ENCODE measurements around the gene PALM. TPM values are rescaled to one million over a fixed set of nuclear protein-coding genes. Genes with fewer than 3 reads are reported as not detected.
"Not testable (repeated sequence)": the region's sequence is repeated elsewhere in the genome, so short reads cannot be mapped to it uniquely, and the experiment has no call there.

PALM gene
- total and polyA plus RNA-seq, 5 experiments from 2014 or later = not detected

DNA sequence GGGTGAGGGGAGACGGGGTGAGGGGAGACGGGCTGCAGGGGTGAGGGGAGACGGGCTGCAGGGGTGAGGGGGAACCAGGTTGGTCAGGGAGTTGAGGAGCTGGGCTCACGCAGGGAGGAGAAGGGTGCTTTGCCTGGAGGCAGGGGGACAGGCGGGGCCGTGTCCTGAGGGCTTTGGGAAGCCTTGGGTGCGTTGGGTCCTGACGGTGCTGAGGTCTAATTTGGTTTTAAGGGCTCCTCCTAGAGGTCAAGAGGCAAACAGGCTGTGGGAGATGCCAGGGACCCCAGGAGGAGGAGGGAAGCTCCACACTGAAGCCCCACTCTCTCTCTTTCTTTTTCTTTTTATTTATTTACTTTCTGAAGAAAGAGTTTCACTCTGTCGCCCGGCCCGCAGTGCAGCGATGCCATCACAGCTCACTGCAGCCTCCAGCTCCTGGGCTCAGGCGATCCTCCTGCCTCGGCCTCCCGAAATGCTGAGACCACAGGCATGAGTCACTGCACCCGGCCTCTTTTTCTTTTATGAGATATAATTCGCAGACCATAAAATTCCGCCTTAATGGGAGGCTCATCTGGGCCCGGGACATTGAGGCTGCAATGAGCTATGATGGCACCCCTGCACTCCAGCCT is 32.9 kb downstream of the PALM start:
- peak overlapping the region in 1 of 10 donors; percentile 84 for H3K27ac Mint-ChIP-seq
- H3K36me3 Mint-ChIP-seq = peaks cover 0 to 2% (median 0%) of the 10 kb centered on the region in 3 donors
- peaks cover 0 to 14% (median 3%) of the 10 kb centered on the region in 5 donors for H3K27me3 Mint-ChIP-seq
- POLR2A ChIA-PET = interaction anchor here (0.6 kb wide), 1 partner anchor 20 kb away, joined by 4 read pairs; no protein-coding TSS in a partner anchor
- H3K4me3 Mint-ChIP-seq = no peak overlapping the region
- ATAC-seq = peak; percentile 23 to 41
- peak in 3 of 10 donors; percentile 5 to 20 (median 15) for DNase-seq
- peaks cover 0 to 15% (median 0%) of the 10 kb centered on the region in 9 donors for H3K9me3 Mint-ChIP-seq
- peaks cover 0 to 8% (median 4%) of the 10 kb centered on the region in 4 donors for H3K4me1 Mint-ChIP-seq

- Mint-ChIP-seq H3K4me3 (no peak overlapping the region), H3K27me3 (peaks cover 0 to 10% (median 0%) of the 10 kb centered on the region in 5 donors)
- POLR2A ChIA-PET = no interaction called here
Observed at GRCh38 chr19:742540-743075, 33.9 kb downstream of the PALM start.

DNA sequence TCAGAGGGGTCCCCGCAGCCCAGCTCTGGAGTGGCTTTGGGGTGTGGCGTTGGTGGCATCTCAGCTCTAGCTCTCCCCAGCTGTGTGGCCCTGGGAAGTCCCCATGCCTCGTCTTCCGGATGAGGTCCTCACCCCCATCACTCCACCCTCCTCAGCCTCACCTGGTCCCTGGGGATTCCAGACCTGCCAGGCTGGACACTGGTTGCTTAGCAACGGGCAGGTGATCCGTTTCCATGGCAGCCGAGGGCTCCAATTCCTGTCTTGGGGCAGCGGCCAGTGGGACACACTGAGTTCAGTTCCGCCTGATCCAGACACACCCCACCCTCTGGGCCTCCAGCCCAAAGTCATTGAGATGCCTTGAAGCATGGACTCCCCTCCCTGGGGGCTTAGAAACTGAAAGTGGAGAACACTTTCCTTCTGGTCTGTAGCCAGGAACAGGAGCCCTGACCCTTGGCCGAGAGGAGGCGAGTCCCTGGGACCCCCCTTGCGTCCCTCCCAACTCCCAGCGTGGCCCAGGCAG is 34.5 kb downstream of the PALM start:
- DNase-seq = no peak
- peaks cover 0 to 17% (median 0%) of the 10 kb centered on the region in 9 donors for H3K9me3 Mint-ChIP-seq
- peak overlapping the region in 1 of 10 donors; percentile 59 for H3K27ac Mint-ChIP-seq
- ATAC-seq = no peak
- H3K4me3 Mint-ChIP-seq = no peak overlapping the region
- peaks cover 0 to 2% (median 0%) of the 10 kb centered on the region in 3 donors for H3K36me3 Mint-ChIP-seq
- POLR2A ChIA-PET = no interaction called here
- H3K4me1 Mint-ChIP-seq = peaks cover 0 to 1% (median 0%) of the 10 kb centered on the region in 4 donors
- H3K27me3 Mint-ChIP-seq = peaks cover 0 to 5% (median 0%) of the 10 kb centered on the region in 5 donors

More at GRCh38 chr19:742540-743075, 33.9 kb downstream of the PALM start:
- Mint-ChIP-seq H3K36me3 (peaks cover 0 to 2% (median 0%) of the 10 kb centered on the region in 3 donors), H3K27ac (no peak overlapping the region), H3K4me1 (peaks cover 0 to 2% (median 1%) of the 10 kb centered on the region in 4 donors), H3K9me3 (peaks cover 0 to 15% (median 0%) of the 10 kb centered on the region in 9 donors)
- no peak for ATAC-seq
- DNase-seq = no peak

DNA sequence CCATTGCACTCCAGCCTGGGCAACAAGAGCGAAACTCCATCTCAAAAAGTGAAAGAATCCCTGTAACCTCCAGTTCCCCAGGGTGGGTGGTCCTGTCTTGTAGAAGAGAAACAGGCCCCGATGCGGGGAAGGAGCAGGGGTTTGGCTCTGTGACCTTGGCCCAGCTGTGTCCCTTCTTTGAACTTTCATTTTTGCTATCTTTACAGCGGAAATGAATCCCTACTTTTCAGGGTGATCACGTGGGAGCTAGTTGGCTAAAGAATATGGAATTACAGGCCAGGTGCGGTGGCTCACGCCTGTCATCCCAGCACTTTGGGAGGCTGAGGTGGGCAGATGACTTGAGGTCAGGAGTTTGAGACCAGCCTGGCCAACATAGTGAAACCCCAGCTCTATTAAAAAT is 36.4 kb downstream of the PALM start:
- not testable (repeated sequence) for H3K27me3 Mint-ChIP-seq, H3K4me3 Mint-ChIP-seq, H3K27ac Mint-ChIP-seq, H3K4me1 Mint-ChIP-seq, ATAC-seq, H3K36me3 Mint-ChIP-seq, DNase-seq
- H3K9me3 Mint-ChIP-seq = peaks cover 0 to 18% (median 0%) of the 10 kb centered on the region in 9 donors
- POLR2A ChIA-PET = interaction anchor here (0.7 kb wide), 1 partner anchor 957 kb away, joined by 3 read pairs; no protein-coding TSS in a partner anchor

- POLR2A ChIA-PET = no interaction called here
- ATAC-seq = no peak
- no peak for DNase-seq
- H3K27me3 Mint-ChIP-seq = no peaks in the 10 kb centered on the region
- peaks cover 0 to 18% (median 0%) of the 10 kb centered on the region in 9 donors for H3K9me3 Mint-ChIP-seq
- H3K36me3 Mint-ChIP-seq = peaks cover 0 to 2% (median 0%) of the 10 kb centered on the region in 3 donors
- H3K4me3 Mint-ChIP-seq = no peak overlapping the region
- no peaks in the 10 kb centered on the region for H3K4me1 Mint-ChIP-seq
- H3K27ac Mint-ChIP-seq = no peak overlapping the region
Observed at GRCh38 chr19:746208-746819, 37.6 kb downstream of the PALM start.

GRCh38 chr19:746956-747355 is 38.2 kb downstream of the PALM start:
- DNase-seq (no peak), ATAC-seq (no peak)
- peaks cover 0 to 2% (median 0%) of the 10 kb centered on the region in 3 donors for H3K36me3 Mint-ChIP-seq
- H3K4me3 Mint-ChIP-seq = no peak overlapping the region
- H3K4me1 Mint-ChIP-seq = no peaks in the 10 kb centered on the region
- peaks cover 0 to 17% (median 0%) of the 10 kb centered on the region in 9 donors for H3K9me3 Mint-ChIP-seq
- POLR2A ChIA-PET = no interaction called here
- H3K27ac Mint-ChIP-seq = no peak overlapping the region
- no peaks in the 10 kb centered on the region for H3K27me3 Mint-ChIP-seq

DNA sequence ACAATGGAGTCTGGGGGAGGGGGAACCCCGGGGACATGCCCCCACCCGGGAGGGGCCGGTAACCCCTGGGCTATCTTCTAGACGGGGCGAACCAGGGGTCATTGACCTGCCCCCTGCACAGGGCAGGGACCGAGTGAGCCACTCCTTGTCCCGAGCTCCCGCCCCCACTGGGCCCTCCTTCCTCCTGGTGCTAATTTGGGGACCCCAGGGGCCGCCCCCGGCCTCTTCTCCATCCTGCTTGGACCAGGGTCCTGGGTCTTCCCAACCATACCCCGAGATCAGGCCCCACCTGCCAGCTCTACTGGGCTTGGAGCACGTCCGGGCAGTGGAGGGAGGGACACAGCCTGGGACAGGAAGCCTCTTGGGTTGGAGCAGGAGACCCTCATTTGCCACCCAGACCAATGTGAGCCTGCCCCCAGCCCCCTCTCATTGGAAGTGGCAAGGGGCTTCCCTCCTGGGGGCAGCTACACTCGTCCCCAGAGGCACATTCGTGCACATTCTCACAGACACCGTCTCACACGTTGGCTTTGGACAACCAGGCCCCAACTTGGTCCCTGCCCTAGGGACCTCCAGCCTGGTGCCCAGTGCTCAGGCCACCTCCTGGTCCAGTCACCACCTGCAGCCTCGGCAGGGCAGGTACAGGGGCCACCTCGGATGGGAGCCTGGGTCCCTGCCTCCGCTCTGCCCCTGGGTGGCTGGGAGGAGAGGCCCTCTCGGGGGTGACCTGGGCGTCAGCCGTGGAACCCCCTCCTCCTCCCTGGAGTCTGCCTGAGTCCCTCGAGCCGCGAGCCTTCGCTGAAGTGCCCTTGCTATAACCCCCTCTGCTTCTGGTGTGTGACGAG is 38.9 kb downstream of the PALM start:
- DNase-seq (no peak), ATAC-seq (no peak)
- H3K9me3 Mint-ChIP-seq = peaks cover 0 to 17% (median 0%) of the 10 kb centered on the region in 9 donors
- H3K4me1 Mint-ChIP-seq = no peaks in the 10 kb centered on the region
- H3K36me3 Mint-ChIP-seq = peaks cover 0 to 2% (median 0%) of the 10 kb centered on the region in 3 donors
- H3K4me3 Mint-ChIP-seq = no peak overlapping the region
- H3K27ac Mint-ChIP-seq = no peak overlapping the region
- POLR2A ChIA-PET = interaction anchor here (0.5 kb wide), 1 partner anchor 1237 kb away, joined by 3 read pairs; no protein-coding TSS in a partner anchor
- H3K27me3 Mint-ChIP-seq = no peaks in the 10 kb centered on the region

DNA sequence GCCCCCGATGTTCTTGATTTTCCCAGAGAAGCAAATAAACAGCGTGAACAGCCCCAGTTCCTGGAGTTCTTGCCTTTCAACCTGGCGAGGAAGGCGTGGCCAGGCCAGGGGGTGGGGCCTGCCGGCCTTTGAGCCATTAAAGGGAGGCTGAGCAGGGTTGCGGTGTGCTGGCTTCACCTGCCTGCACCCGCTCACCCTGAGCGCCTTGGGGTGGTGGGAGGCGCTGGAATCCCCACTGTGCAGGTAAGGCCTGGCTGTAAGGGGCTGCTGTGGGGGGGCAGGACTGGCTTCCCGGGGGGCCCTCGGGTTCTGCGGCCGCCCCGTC is 39.5 kb downstream of the PALM start:
- Mint-ChIP-seq H3K27ac (no peak overlapping the region), H3K4me1 (no peaks in the 10 kb centered on the region), H3K9me3 (peaks cover 0 to 17% (median 0%) of the 10 kb centered on the region in 9 donors), H3K36me3 (peaks cover 0 to 2% (median 0%) of the 10 kb centered on the region in 3 donors), H3K27me3 (peaks cover 0 to 4% (median 0%) of the 10 kb centered on the region in 5 donors), H3K4me3 (no peak overlapping the region)
- DNase-seq (no peak), ATAC-seq (no peak)
- POLR2A ChIA-PET = no interaction called here

DNA sequence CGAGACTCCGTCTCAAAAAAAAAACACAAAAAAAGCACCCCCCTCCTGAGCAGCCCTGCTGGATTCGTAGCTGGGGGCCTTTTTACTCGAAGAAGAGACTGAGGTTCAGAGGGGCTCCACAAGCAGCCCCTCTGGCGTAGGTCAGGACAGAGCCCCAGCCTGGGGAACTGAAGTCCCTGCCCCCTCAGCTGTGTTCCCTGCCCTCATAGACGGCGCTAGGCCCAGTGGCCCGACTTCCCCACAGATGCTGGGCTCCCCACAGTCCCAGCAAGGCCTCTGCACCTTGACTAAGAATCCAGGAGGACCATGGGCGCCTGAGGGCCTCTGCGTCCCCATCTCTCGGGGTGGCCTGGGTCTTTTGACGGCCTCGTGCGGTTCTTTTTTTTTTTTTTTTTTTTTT is 41.1 kb downstream of the PALM start:
- Mint-ChIP-seq H3K27me3 (peaks cover 0 to 4% (median 0%) of the 10 kb centered on the region in 5 donors), H3K4me3 (no peak overlapping the region), H3K9me3 (peaks cover 0 to 6% (median 0%) of the 10 kb centered on the region in 9 donors), H3K27ac (no peak overlapping the region), H3K4me1 (no peaks in the 10 kb centered on the region), H3K36me3 (no peaks in the 10 kb centered on the region)
- ATAC-seq (no peak), DNase-seq (no peak)
- POLR2A ChIA-PET = no interaction called here

DNA sequence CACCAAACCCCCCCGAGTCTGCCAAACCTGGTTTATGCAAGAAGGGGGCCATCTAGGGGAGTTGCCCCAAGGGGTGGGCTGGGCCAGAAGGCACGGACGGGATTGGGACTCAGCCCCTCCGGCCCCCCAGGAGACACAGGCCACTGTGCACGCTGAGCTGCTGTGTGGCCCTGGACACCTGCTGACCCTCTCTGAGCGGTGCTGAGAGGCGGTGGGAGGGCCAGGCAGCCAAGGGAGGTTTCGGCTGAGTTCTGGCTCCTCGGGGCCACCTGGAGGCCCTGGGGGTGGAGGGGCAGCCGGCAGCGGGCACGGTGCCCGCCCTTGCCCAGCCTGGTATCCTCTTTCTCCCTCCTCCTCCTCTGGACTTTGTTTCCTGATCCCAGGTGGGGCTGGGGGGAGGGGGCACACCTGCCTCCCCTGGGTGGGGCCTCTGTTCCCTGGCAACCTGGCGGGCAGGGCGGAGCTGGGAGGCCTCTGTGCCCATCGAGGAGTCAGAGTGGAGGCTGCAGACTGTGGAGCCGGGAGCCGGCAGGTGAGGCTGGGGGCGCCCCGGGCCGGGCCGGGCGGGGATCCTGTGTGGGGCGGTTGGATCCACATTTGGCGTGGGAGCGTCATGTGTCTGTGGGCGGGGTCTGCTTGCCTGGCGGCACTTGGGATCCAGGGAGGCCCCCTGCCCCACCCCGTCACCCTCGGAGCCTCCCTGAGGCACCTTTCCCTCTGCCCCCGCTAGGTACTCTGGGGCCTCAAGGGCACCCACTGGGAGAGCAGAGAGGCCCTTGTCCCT is 42.1 kb downstream of the PALM start, which contains the start of gene MISP:
Gene MISP (plus strand): TSS at position 473 of the 784 bp plus-strand sequence. CDS start 5,835 bp downstream, outside the sequence.
- no peaks in the 10 kb centered on the region for H3K36me3 Mint-ChIP-seq
- peaks cover 0 to 4% (median 0%) of the 10 kb centered on the region in 5 donors for H3K27me3 Mint-ChIP-seq
- no peak within 1 kb of the TSS for H3K4me3 Mint-ChIP-seq
- H3K9me3 Mint-ChIP-seq = peaks cover 0 to 4% (median 0%) of the 10 kb centered on the region in 9 donors
- ATAC-seq (no peak), DNase-seq (peak in 1 of 10 donors; percentile 54)
- no peaks in the 10 kb centered on the region for H3K4me1 Mint-ChIP-seq
- H3K27ac Mint-ChIP-seq = peak within 1 kb of the TSS in 1 of 10 donors; percentile 38
- POLR2A ChIA-PET = no interaction called here

- ATAC-seq (no peak), DNase-seq (no peak)
- Mint-ChIP-seq H3K36me3 (no peaks in the 10 kb centered on the region), H3K27ac (peak overlapping the region in 1 of 10 donors; percentile 38), H3K27me3 (peaks cover 0 to 4% (median 0%) of the 10 kb centered on the region in 5 donors), H3K4me3 (no peak overlapping the region), H3K4me1 (no peaks in the 10 kb centered on the region), H3K9me3 (peaks cover 0 to 4% (median 0%) of the 10 kb centered on the region in 9 donors)
- POLR2A ChIA-PET = no interaction called here
Observed at GRCh38 chr19:751501-752341, 43.0 kb downstream of the PALM start.
